ENCODE measurements around the gene LANCL2. TPM values are rescaled to one million over a fixed set of nuclear protein-coding genes. Genes with fewer than 3 reads are reported as not detected.
"Not testable (repeated sequence)": the region's sequence is repeated elsewhere in the genome, so short reads cannot be mapped to it uniquely, and the experiment has no call there.

The LANCL2 gene
- total and polyA plus RNA-seq, 9 donors = 16.4 to 20.7 (median 18.4) TPM

GRCh38 chr7:55342216-55342871, 22.8 kb upstream of the LANCL2 start:
- Histone ChIP-seq H3K4me3 (ENCODE audit: low read length) (no peak overlapping the region), H3K36me3 (ENCODE audit: control insufficient read depth, insufficient read depth, low read length) (no peaks in the 10 kb centered on the region), H3K9me3 (replicated peaks; ENCODE audit: control insufficient read depth, low read depth, low read length) (peaks cover 2% of the 10 kb centered on the region), H3K27ac (ENCODE audit: low read length) (no peak overlapping the region), H3K27me3 (ENCODE audit: control insufficient read depth, insufficient read depth, low read length) (no peaks in the 10 kb centered on the region), H3K4me1 (ENCODE audit: control insufficient read depth, insufficient read depth, low read length) (no peaks in the 10 kb centered on the region)
- 94% methylated on average over 23 of the region's 27 CpGs for WGBS (ENCODE audit: insufficient coverage)
- no peak for DNase-seq

GRCh38 chr7:55343002-55343781, 21.9 kb upstream of the LANCL2 start:
- no peak for DNase-seq
- WGBS (ENCODE audit: insufficient coverage) = 91% methylated on average over 37 of the region's 42 CpGs

GRCh38 chr7:55343860-55344606, 21.1 kb upstream of the LANCL2 start:
- H3K4me1 ChIP-seq (ENCODE audit: control insufficient read depth, insufficient read depth, low read length) = no peaks in the 10 kb centered on the region
- DNase-seq = no peak
- H3K36me3 ChIP-seq (ENCODE audit: control insufficient read depth, insufficient read depth, low read length) = no peaks in the 10 kb centered on the region
- 91% methylated on average over 46 of the region's 47 CpGs for WGBS (ENCODE audit: insufficient coverage)
- H3K27me3 ChIP-seq (ENCODE audit: control insufficient read depth, insufficient read depth, low read length) = no peaks in the 10 kb centered on the region
- no peak overlapping the region for H3K4me3 ChIP-seq (ENCODE audit: low read length)
- H3K27ac ChIP-seq (ENCODE audit: low read length) = no peak overlapping the region
- H3K9me3 ChIP-seq (replicated peaks; ENCODE audit: control insufficient read depth, low read depth, low read length) = peaks cover 2% of the 10 kb centered on the region

More at GRCh38 chr7:55343002-55343781, 21.9 kb upstream of the LANCL2 start:
- Histone ChIP-seq H3K9me3 (replicated peaks; ENCODE audit: control insufficient read depth, low read depth, low read length) (peaks cover 2% of the 10 kb centered on the region), H3K4me1 (ENCODE audit: control insufficient read depth, insufficient read depth, low read length) (no peaks in the 10 kb centered on the region), H3K27ac (ENCODE audit: low read length) (no peak overlapping the region), H3K27me3 (ENCODE audit: control insufficient read depth, insufficient read depth, low read length) (no peaks in the 10 kb centered on the region), H3K4me3 (ENCODE audit: low read length) (no peak overlapping the region), H3K36me3 (ENCODE audit: control insufficient read depth, insufficient read depth, low read length) (no peaks in the 10 kb centered on the region)

GRCh38 chr7:55344840-55345239, 20.3 kb upstream of the LANCL2 start:
- DNase-seq = no peak
- no peak overlapping the region for H3K4me3 ChIP-seq (ENCODE audit: low read length)

GRCh38 chr7:55345292-55345691, 19.8 kb upstream of the LANCL2 start:
- no peaks in the 10 kb centered on the region for H3K27me3 ChIP-seq (ENCODE audit: control insufficient read depth, insufficient read depth, low read length)

More at GRCh38 chr7:55344840-55345239, 20.3 kb upstream of the LANCL2 start:
- Histone ChIP-seq H3K4me1 (ENCODE audit: control insufficient read depth, insufficient read depth, low read length) (no peaks in the 10 kb centered on the region), H3K36me3 (ENCODE audit: control insufficient read depth, insufficient read depth, low read length) (no peaks in the 10 kb centered on the region), H3K27ac (ENCODE audit: low read length) (no peak overlapping the region), H3K27me3 (ENCODE audit: control insufficient read depth, insufficient read depth, low read length) (no peaks in the 10 kb centered on the region), H3K9me3 (replicated peaks; ENCODE audit: control insufficient read depth, low read depth, low read length) (peaks cover 2% of the 10 kb centered on the region)
- WGBS (ENCODE audit: insufficient coverage) = 53% methylated on average over 43 of the region's 46 CpGs

GRCh38 chr7:55348502-55348901, 16.6 kb upstream of the LANCL2 start:
- no peaks in the 10 kb centered on the region for H3K36me3 ChIP-seq (ENCODE audit: control insufficient read depth, insufficient read depth, low read length)
- H3K4me3 ChIP-seq (ENCODE audit: low read length) = no peak overlapping the region
- DNase-seq = peak; percentile 16
- 88% methylated on average over 2 of the region's 4 CpGs for WGBS (ENCODE audit: insufficient coverage)
- peaks cover 2% of the 10 kb centered on the region for H3K9me3 ChIP-seq (replicated peaks; ENCODE audit: control insufficient read depth, low read depth, low read length)
- no peak overlapping the region for H3K27ac ChIP-seq (ENCODE audit: low read length)
- peaks cover 3% of the 10 kb centered on the region for H3K4me1 ChIP-seq (ENCODE audit: control insufficient read depth, insufficient read depth, low read length)
- no peaks in the 10 kb centered on the region for H3K27me3 ChIP-seq (ENCODE audit: control insufficient read depth, insufficient read depth, low read length)

More at GRCh38 chr7:55345292-55345691, 19.8 kb upstream of the LANCL2 start:
- no peaks in the 10 kb centered on the region for H3K4me1 ChIP-seq (ENCODE audit: control insufficient read depth, insufficient read depth, low read length)
- WGBS (ENCODE audit: insufficient coverage) = 66% methylated on average over 15 of the region's 22 CpGs
- H3K27ac ChIP-seq (ENCODE audit: low read length) = no peak overlapping the region
- peaks cover 2% of the 10 kb centered on the region for H3K9me3 ChIP-seq (replicated peaks; ENCODE audit: control insufficient read depth, low read depth, low read length)
- no peaks in the 10 kb centered on the region for H3K36me3 ChIP-seq (ENCODE audit: control insufficient read depth, insufficient read depth, low read length)
- H3K4me3 ChIP-seq (ENCODE audit: low read length) = no peak overlapping the region
- no peak for DNase-seq

GRCh38 chr7:55349121-55349520, 16.0 kb upstream of the LANCL2 start:
- no CpG with 5 or more reads among the region's 2 CpGs for WGBS (ENCODE audit: insufficient coverage)
- peak; percentile 7 for DNase-seq
- Histone ChIP-seq H3K4me1 (ENCODE audit: control insufficient read depth, insufficient read depth, low read length) (peaks cover 3% of the 10 kb centered on the region), H3K36me3 (ENCODE audit: control insufficient read depth, insufficient read depth, low read length) (no peaks in the 10 kb centered on the region), H3K9me3 (replicated peaks; ENCODE audit: control insufficient read depth, low read depth, low read length) (no peaks in the 10 kb centered on the region), H3K27ac (ENCODE audit: low read length) (no peak overlapping the region), H3K27me3 (ENCODE audit: control insufficient read depth, insufficient read depth, low read length) (no peaks in the 10 kb centered on the region), H3K4me3 (ENCODE audit: low read length) (no peak overlapping the region)

- no peak for DNase-seq
- WGBS (ENCODE audit: insufficient coverage) = 74% methylated on average over 3 of the region's 7 CpGs
- Histone ChIP-seq H3K36me3 (ENCODE audit: control insufficient read depth, insufficient read depth, low read length) (no peaks in the 10 kb centered on the region), H3K4me1 (ENCODE audit: control insufficient read depth, insufficient read depth, low read length) (peaks cover 3% of the 10 kb centered on the region), H3K27me3 (ENCODE audit: control insufficient read depth, insufficient read depth, low read length) (no peaks in the 10 kb centered on the region), H3K4me3 (ENCODE audit: low read length) (no peak overlapping the region), H3K27ac (ENCODE audit: low read length) (no peak overlapping the region), H3K9me3 (replicated peaks; ENCODE audit: control insufficient read depth, low read depth, low read length) (no peaks in the 10 kb centered on the region)
Measured at GRCh38 chr7:55350281-55350680, 14.9 kb upstream of the LANCL2 start.

GRCh38 chr7:55351263-55351662, 13.9 kb upstream of the LANCL2 start:
- no CpG with 5 or more reads among the region's 3 CpGs for WGBS (ENCODE audit: insufficient coverage)
- no peaks in the 10 kb centered on the region for H3K36me3 ChIP-seq (ENCODE audit: control insufficient read depth, insufficient read depth, low read length)

GRCh38 chr7:55352947-55353273, 12.2 kb upstream of the LANCL2 start:
- DNase-seq; H3K27me3 ChIP-seq (ENCODE audit: control insufficient read depth, insufficient read depth, low read length); H3K36me3 ChIP-seq (ENCODE audit: control insufficient read depth, insufficient read depth, low read length); H3K4me1 ChIP-seq (ENCODE audit: control insufficient read depth, insufficient read depth, low read length); H3K27ac ChIP-seq (ENCODE audit: low read length); H3K9me3 ChIP-seq (replicated peaks; ENCODE audit: control insufficient read depth, low read depth, low read length); H3K4me3 ChIP-seq (ENCODE audit: low read length): not testable (repeated sequence)
- WGBS (ENCODE audit: insufficient coverage) = 96% methylated on average over 2 of the region's 6 CpGs

More at GRCh38 chr7:55351263-55351662, 13.9 kb upstream of the LANCL2 start:
- Histone ChIP-seq H3K27ac (ENCODE audit: low read length) (peak overlapping the region; percentile 74), H3K4me1 (ENCODE audit: control insufficient read depth, insufficient read depth, low read length) (peaks cover 3% of the 10 kb centered on the region), H3K9me3 (replicated peaks; ENCODE audit: control insufficient read depth, low read depth, low read length) (no peaks in the 10 kb centered on the region), H3K27me3 (ENCODE audit: control insufficient read depth, insufficient read depth, low read length) (no peaks in the 10 kb centered on the region), H3K4me3 (ENCODE audit: low read length) (no peak overlapping the region)
- peak; percentile 29 for DNase-seq

All from muscle of leg (tissue), 11 donors.